Measurements from ENCODE around the gene OPTN.

Gene OPTN

DNA sequence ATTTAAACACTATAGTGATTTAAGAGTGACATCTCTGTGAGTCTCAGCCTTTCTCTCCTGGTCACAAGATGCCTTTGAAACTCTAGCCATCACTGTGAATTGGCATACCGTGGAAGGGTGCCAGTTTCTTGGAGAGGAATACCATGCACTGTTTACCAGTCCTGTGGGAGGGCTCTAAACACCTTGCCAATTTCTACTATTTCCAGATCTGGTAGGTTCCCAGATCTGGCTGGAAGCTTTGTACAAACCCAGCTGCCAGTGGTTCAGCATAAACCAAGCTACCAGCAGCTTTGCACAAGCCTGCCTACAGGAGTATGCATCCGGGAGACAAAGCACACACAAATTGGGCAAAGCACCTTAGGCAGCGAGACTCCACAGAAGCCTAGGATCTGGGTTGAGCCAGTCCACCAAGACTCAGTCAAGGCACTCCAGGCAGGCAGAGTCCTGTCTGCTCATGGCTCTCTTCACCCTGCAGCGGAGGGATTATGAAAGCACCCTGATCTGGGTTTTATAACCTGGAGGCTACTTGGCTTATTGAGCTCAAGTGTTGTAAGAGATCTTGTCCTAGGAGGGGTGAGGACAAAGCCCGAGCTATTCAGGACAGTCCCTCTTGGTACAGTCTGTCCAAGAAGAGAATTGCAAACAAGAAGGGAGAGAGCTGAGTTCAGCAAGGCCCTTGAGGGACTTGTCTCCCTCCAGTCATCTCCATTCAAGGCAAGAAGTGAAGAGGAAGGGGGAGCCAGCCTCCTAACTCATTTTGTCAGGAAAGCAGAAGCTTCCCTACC is 85.0 kb downstream of the OPTN start:
- no peak for ATAC-seq (ENCODE audit: low read depth)
- Histone ChIP-seq H3K36me3 (ENCODE audit: low read depth) (peaks cover 88% of the 10 kb centered on the region), H3K4me1 (ENCODE audit: insufficient read depth, poor library complexity, severe bottlenecking) (no peaks in the 10 kb centered on the region), H3K9me3 (ENCODE audit: severe bottlenecking) (no peaks in the 10 kb centered on the region), H3K27me3 (ENCODE audit: insufficient read depth, poor library complexity, severe bottlenecking) (no peaks in the 10 kb centered on the region), H3K27ac (ENCODE audit: poor library complexity, severe bottlenecking) (no peak overlapping the region), H3K4me3 (ENCODE audit: severe bottlenecking) (no peak overlapping the region)
- TF ChIP-seq CTCF (IDR thresholded peaks at IDR 0.05; ENCODE audit: poor library complexity, severe bottlenecking), result no peak
- no peak for DNase-seq (ENCODE audit: low spot score)

DNA sequence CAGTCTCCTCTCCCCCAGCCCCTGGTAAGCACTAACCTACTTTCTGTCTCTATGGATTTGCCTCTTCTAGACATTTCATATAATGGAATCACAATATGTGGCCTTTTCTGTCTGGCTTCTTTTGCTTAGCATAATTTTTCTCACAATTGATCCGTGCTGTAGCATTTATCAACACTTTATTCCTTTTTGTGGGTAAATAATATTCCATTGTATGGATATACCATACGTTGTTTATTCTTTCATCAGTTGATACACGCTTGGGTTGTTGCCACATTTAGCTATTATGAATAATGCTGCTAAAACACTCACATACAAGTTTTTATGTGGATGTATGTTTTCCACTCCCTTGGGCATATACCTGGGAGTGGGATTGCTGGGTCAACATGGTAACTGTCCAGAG is 87.2 kb downstream of the OPTN start:
- DNase-seq (ENCODE audit: low spot score) (no peak), ATAC-seq (ENCODE audit: low read depth) (no peak)
- no peak overlapping the region for H3K27ac ChIP-seq (ENCODE audit: poor library complexity, severe bottlenecking)
- H3K9me3 ChIP-seq (ENCODE audit: severe bottlenecking), result no peaks in the 10 kb centered on the region
- H3K36me3 ChIP-seq (ENCODE audit: low read depth), result peaks cover 86% of the 10 kb centered on the region
- H3K27me3 ChIP-seq (ENCODE audit: insufficient read depth, poor library complexity, severe bottlenecking), result no peaks in the 10 kb centered on the region
- no peaks in the 10 kb centered on the region for H3K4me1 ChIP-seq (ENCODE audit: insufficient read depth, poor library complexity, severe bottlenecking)
- TF ChIP-seq CTCF (IDR thresholded peaks at IDR 0.05; ENCODE audit: poor library complexity, severe bottlenecking), result no peak
- H3K4me3 ChIP-seq (ENCODE audit: severe bottlenecking), result no peak overlapping the region
